ENCODE data around the gene CEMIP. TPM values are rescaled to one million over a fixed set of nuclear protein-coding genes. Genes with fewer than 3 reads are reported as not detected.

The CEMIP gene
- total and polyA plus RNA-seq, 2 of the 8 experiments (the other 6 are each of a cell fraction or from before 2014, with no cell fraction given): 0.11 to 0.60 TPM

GRCh38 chr15:80880086-80880485 is 100.9 kb downstream of the CEMIP start (continued):
- TF ChIP-seq GABPA (IDR thresholded peaks at IDR 0.05; ENCODE audit: borderline replicate concordance, insufficient read depth, low read length) (no peak), RFX5 (IDR thresholded peaks at IDR 0.05; ENCODE audit: borderline replicate concordance, low read depth, low read length) (no peak), TBP (IDR thresholded peaks at IDR 0.05; ENCODE audit: low read depth, low read length) (no peak)
